Activated T-cell treated with anti-CD3 and anti-CD28 coated beads for 1 hour (primary cell): ENCODE results near the gene KIFBP.
"Not testable (repeated sequence)": the region's sequence is repeated elsewhere in the genome, so short reads cannot be mapped to it uniquely, and the experiment has no call there.

Experiments used
- DNase-seq: peaks from one replicate; pipeline ENCODE4 v3.0.0-alpha.2; 2020; ENCODE audit warnings: low read depth

The KIFBP gene

DNA sequence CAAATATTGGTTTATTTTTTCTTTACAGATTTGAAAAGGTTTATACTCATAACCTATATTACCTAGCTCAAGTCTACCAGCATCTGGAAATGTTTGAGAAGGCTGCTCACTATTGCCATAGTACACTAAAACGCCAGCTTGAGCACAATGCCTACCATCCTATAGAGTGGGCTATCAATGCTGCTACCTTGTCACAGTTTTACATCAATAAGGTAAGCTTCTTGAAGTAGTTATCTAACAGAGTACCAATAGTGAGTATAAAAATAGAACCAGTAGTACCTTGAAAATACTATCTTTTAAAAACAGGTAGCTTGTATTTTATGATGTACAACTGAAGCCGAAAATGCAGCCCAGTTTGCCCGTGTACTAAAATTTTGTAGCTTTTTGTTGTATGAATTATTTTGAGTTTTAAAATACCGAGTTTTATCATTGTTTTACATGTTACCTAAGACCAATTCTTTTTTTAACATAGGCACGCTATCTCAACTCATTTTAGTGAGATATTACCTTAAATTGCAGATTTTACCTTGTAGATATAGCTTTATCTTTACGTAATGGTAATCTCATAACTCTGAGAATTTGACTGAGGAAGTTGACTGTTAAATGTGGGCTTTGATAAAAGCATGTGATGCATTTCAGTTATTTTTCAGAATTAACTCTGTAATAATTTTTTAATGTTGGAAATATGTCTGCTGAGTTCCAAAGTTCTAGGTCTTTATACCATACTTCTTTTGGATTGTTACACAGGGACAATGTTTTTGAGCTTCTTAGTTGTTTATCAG lies 17.3 kb downstream of the KIFBP start:
- no peak for DNase-seq

DNA sequence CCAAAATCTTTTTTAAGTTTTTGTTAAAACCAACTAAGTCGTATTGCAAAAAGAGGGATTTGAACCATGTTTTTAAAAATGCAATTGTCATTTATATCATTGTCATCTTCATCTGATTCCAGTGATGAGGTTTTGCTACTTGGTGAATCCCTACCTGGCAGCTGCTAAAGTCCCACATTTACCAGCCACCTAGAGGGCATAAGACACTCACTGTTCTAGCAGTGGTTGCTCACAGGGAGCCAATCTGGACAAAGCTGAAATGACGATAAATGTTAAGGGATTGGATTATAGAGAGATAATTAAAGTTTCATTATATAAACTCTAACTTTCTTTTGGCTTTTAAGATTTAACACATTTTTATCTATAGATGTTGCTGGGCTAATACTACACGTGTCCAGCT lies 18.7 kb downstream of the KIFBP start:
- no peak for DNase-seq

GRCh38 chr10:69009360-69009759 lies 20.8 kb downstream of the KIFBP start:
- DNase-seq = no peak

GRCh38 chr10:69010151-69010640 lies 21.6 kb downstream of the KIFBP start:
- no peak for DNase-seq

DNA sequence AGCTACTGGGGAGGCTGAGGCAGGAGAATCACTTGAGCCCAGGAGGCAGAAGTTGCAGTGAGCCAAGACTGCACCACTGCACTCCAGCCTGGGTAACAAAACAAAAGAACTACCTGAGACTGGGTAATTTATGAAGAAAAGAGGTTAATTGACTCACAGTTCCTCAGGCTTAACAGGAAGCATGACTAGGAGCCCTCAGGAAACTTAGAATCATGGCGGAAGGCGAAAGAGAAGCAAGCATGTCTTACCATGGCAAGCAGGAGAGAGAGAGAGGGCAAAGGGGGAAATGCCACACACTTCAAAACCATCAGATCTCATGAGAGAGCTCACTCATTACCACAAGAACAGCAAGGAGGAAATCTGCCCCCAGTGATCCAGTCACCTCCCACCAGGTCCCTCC lies 24.2 kb downstream of the KIFBP start:
- DNase-seq = not testable (repeated sequence)

- DNase-seq = no peak
Measured at GRCh38 chr10:69014171-69014570, 25.6 kb downstream of the KIFBP start.

DNA sequence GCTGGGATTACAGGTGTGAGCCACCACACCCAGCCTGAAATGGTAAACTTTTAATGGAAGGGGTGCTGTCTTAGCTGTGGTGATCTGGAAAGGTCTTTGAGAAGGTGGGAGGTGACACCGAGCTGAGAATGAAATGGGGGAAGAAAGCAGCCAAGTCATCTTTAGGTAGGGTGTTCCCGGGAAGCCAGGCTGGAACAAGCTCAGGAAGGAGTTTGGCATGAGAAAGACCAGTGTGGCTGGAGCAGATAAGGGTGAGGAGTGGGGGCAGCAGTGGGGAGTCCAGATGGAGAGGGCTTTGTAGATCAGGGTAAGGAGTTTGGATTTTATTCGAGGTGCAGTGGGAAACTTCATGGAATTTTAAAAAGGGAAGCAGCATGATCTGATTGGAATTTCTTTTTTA lies 30.0 kb downstream of the KIFBP start:
- DNase-seq = no peak

DNA sequence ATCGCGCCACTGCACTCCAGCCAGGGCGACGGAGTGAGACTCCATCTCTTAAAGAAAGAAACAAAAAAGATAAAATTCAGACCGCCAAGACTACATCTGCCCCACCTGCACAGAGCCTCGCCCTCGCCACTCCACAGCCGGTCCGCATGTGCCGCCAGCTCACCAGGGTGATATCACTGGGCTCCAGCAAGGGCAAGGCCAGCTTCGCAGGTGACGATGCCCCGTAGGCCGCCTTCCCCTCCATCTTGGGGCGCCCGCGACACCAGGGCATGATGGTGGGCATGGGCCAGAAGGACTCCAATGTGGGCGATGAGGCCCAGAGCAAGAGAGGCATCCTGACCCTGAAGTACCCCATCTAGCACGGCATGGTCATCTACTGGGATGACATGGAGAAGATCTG lies 34.0 kb downstream of the KIFBP start:
- DNase-seq = no peak

DNA sequence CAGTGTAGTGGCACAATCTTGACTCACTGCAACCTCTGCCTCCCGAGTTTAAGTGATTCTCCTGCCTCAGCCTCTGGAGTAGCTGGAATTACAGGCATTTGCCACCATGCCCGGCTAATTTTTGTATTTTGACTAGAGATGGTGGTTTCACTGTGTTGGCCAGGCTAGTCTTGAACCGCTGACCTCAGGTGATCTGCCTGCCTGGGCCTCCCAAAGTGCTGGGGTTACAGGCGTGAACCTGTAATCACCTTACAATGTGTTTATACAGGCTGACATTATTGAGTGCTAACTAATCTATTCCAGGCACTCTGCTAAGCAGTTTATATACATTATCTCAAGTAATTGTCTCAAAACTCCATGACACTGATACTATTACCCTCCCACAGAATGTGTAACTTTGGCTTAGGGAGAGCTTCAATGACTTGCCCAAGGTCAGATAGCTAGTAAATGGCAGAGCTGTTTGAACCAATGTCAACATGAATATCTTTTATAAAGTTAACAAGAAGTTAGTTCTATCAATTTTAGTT lies 36.8 kb downstream of the KIFBP start:
- DNase-seq = no peak

DNA sequence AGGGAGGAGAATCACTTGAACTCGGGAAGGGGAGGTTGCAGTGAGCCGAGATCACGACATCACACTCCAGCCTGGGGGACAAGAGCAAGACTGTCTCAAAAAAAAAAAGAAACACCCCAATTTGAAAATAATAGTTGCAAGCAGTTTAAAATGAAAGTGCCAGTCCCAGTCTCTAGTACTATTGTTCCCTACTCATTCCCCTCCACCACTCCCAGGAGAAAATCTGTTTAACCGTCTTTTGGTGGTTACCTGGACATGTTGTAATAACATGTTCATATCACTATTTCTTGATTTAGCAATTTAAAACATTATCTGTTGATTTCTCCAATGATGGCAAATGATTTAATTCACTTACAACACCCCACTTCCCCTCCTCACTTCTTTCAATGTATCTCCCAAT lies 44.7 kb downstream of the KIFBP start:
- no peak for DNase-seq

GRCh38 chr10:69037489-69037888 lies 48.9 kb downstream of the KIFBP start:
- no peak for DNase-seq

- DNase-seq = not testable (repeated sequence)
Measured at GRCh38 chr10:69040904-69041303, 52.3 kb downstream of the KIFBP start.

DNA sequence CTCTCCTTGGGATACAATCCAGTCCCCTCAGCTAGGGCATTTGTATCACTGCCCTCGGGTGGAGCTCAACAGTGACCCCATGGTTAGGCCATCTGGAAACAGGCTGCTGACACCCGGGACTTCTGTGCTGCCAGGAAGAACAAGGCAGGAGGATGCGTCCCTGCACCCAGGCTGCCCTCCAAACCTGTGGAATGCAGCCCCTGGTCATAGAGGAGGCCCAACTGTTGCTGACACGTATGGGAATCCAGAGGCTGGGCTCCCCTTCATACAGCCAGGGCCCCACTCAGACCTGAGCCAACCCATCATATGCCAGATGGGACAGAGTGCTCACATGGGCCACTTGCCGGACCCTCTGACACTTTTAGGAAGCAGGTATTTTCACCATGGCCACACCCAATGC lies 53.8 kb downstream of the KIFBP start:
- no peak for DNase-seq

GRCh38 chr10:69042838-69043237 lies 54.2 kb downstream of the KIFBP start:
- no peak for DNase-seq

- DNase-seq = no peak
Measured at GRCh38 chr10:69043931-69044531, 55.4 kb downstream of the KIFBP start.

DNA sequence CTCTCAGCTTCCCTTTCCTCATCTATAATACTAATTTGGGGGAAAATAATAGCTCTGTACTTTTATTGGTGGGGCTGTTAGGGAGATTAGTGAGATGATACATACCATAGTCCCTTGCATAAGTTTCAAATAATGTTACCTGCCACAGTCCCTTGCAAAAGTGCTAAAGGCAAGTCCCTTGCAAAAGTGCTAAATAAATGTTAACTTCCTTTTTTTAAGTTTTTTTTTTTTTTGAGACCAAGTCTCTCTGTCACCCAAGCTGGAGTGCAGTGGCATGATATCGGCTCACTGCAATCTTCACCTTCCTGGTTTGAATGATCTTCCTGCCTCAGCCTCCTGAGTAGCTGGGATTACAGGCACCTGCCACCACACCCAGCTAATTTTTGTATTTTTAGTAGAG lies 55.9 kb downstream of the KIFBP start:
- no peak for DNase-seq

DNA sequence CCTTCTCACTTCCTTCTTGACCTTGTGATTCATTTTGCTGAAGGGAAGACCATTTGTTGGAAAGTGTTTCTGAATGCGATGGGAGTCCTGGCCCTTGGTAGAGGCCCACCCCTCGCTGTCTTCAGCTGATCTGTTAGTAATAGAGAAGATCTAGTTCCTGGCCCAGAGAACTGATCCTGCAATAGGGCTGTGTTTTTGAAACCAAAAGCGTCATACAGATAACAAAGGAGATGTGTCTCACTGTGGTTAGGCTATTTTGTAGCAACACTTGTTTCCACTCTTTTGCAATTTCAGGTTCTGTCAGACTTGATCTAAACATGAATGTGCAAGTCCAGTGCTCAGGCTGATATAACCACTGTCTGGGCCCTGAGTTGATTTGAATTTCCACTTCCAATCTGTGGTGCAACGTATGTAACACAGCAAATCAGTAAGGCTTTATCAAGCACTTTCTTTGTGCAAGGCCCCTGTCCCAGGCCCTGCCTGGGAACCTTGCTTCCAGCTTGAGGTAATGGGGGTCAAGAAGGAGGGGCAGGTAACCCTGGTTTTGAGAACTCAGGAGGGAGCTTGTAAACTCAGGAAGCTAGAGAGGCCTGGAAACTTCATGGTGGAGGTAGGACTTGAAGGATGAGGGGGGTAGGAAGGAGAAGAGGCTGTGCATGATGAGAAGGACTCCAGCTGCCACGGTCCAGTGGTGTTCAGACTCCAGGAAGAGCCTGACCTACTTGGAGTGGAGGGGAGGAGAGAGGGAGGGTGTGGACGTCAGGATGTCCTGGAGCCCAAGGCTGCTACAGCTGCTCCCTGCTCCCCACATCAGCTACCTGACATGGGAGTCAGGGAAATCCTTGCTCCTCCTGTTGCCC lies 57.1 kb downstream of the KIFBP start:
- DNase-seq = no peak

GRCh38 chr10:69047111-69047832 lies 58.7 kb downstream of the KIFBP start:
- DNase-seq = no peak

DNA sequence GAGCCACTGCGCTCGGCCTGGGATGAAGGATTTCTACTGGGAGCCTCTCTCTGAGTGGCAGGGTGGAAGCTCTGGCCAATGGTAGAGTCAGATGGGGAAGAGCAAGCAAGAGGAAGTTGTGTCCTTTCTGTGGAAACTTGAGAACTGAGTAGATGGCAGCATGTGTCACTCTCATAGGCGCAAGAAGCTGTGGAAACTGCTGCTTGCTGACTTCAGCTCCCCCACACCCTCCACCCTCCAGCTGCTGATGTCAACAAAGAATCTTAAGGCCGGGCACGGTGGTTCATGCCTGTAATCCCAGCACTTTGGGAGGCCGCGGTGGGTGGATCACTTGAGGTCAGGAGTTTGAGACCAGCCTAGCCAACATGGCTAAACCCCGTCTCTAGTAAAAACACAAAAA lies 59.5 kb downstream of the KIFBP start:
- DNase-seq = no peak

- DNase-seq = no peak
Measured at GRCh38 chr10:69049566-69049961, 61.0 kb downstream of the KIFBP start.

GRCh38 chr10:69051303-69051702 lies 62.7 kb downstream of the KIFBP start:
- DNase-seq = no peak
